Mucosa of rectum (tissue), 2 donors: ENCODE measurements around the gene EEF2K.
"Not testable (repeated sequence)": the region's sequence is repeated elsewhere in the genome, so short reads cannot be mapped to it uniquely, and the experiment has no call there.

Experiments
- H3K27ac ChIP-seq, 2 donors: one replicate each; pipeline ENCODE4 v1.7.0; 2013; ENCODE audit warnings: inconsistent platforms in 2 of 2, low read depth in 2 of 2, low read length in 2 of 2
- H3K27me3 ChIP-seq, 2 donors: one replicate each; pipeline ENCODE4 v1.7.0; 2013; ENCODE audit warnings: low read length in 2 of 2; ENCODE audit not compliant: control insufficient read depth in 2 of 2, insufficient read depth in 2 of 2
- H3K36me3 ChIP-seq, 2 donors: one replicate each; pipeline ENCODE4 v1.7.0; 2013; ENCODE audit warnings: low read length in 2 of 2; ENCODE audit not compliant: control insufficient read depth in 2 of 2, insufficient read depth in 2 of 2
- H3K4me1 ChIP-seq, 2 donors: one replicate each; pipeline ENCODE4 v1.7.0; 2013; ENCODE audit warnings: low read length in 2 of 2, mild to moderate bottlenecking in 1 of 2; ENCODE audit not compliant: control insufficient read depth in 2 of 2, insufficient read depth in 2 of 2
- H3K4me3 ChIP-seq, 2 donors: one replicate each; pipeline ENCODE4 v1.7.0; 2013; ENCODE audit warnings: low read length in 2 of 2
- H3K9ac ChIP-seq, 2 donors: one replicate each; pipeline ENCODE4 v1.7.0; 2013; ENCODE audit warnings: low read length in 2 of 2, low read depth in 1 of 2, mild to moderate bottlenecking in 1 of 2
- H3K9me3 ChIP-seq, 2 donors: one replicate each; pipeline ENCODE4 v1.7.0; 2013; ENCODE audit warnings: low read length in 2 of 2; ENCODE audit not compliant: control insufficient read depth in 2 of 2
- donor health status: healthy.
- donor health status: Normal muscosa, but diverticular disease.

The EEF2K gene

GRCh38 chr16:22206013-22206841, at the start of gene EEF2K:
EEF2K (plus strand) TSS chr16:22206278; CDS start chr16:22225730, 19,452 bp downstream.
- Histone ChIP-seq H3K4me1 (peaks cover 12 to 25% of the 10 kb centered on the region in 2 donors), H3K4me3 (peak within 1 kb of the TSS; percentile 88 to 89)

GRCh38 chr16:22161401-22161800, 44.7 kb upstream of the EEF2K start:
- H3K36me3 ChIP-seq = no peaks in the 10 kb centered on the region
- H3K9ac ChIP-seq = no peak overlapping the region
- H3K4me3 ChIP-seq = no peak overlapping the region
- H3K27me3 ChIP-seq = peaks cover 5 to 15% of the 10 kb centered on the region in 2 donors
- H3K27ac ChIP-seq = no peak overlapping the region
- no peaks in the 10 kb centered on the region for H3K4me1 ChIP-seq
- no peaks in the 10 kb centered on the region for H3K9me3 ChIP-seq

More at GRCh38 chr16:22206013-22206841, at the start of gene EEF2K:
- no peaks in the 10 kb centered on the region for H3K27me3 ChIP-seq
- no peaks in the 10 kb centered on the region for H3K9me3 ChIP-seq
- H3K36me3 ChIP-seq = peaks cover 2 to 8% of the 10 kb centered on the region in 2 donors
- peak within 1 kb of the TSS; percentile 80 to 88 for H3K27ac ChIP-seq
- H3K9ac ChIP-seq = peak within 1 kb of the TSS; percentile 74 to 75

DNA sequence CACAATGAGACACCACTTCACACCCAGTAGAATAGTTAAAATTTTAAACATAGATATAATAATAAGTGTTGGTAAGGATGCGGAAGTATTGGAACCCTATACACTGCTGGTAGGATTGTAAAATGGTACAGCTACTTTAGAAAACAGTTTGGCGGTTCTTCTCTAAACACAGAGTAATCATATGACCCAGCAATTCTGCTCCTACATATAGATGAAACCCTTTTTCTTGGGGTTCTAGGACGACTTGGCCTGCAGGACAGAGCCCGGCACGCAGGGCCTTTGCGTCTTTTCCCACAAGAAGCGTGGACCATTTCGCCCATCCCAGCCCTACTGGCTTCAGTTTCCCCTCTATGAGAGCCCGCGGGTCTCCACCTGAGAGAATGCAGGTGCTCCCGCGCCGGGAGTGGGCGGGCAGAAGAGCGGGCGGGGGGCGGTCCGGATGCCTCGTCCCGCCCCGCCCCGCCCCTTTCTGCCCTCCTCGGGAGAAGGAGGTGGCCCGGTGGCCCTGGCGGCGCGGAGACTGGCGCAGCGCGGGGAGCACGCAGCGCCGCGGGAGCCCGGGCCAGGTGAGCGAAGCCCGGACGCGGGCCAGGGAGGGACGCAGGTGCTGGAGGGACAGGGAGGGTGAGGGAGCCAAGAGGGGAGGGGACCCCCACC, 44.0 kb upstream of the EEF2K start, which contains the start of gene SDR42E2:
Gene SDR42E2, plus strand, starts transcription at position 508 of the 657 bp plus-strand sequence. CDS start 3,077 bp downstream, outside the sequence.
- no peak within 1 kb of the TSS for H3K4me3 ChIP-seq

DNA sequence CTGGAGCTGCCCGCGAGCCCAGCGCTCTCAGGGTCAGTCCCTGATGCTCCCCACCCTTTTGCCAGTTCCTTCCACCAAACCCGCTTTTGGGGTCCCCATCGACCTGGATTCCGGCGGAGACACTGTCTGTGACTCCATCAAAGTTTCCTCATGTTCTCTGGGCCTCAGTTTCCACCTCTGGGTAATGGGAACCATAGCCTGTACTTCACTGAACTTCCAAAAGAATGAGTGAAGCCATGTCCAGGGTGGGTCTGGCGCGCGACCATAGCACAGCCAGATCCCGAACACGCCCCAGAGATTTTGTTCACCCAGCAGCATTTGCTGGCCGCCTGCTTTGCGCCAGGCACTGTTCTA, 43.4 kb upstream of the EEF2K start:
- H3K4me3 ChIP-seq = no peak overlapping the region

More for the DNA sequence above, 44.0 kb upstream of the EEF2K start, which contains the start of gene SDR42E2:
- H3K27ac ChIP-seq = no peak within 1 kb of the TSS
- H3K9ac ChIP-seq = no peak within 1 kb of the TSS
- no peaks in the 10 kb centered on the region for H3K9me3 ChIP-seq
- H3K27me3 ChIP-seq = peaks cover 5 to 15% of the 10 kb centered on the region in 2 donors
- H3K4me1 ChIP-seq = no peaks in the 10 kb centered on the region
- H3K36me3 ChIP-seq = no peaks in the 10 kb centered on the region

DNA sequence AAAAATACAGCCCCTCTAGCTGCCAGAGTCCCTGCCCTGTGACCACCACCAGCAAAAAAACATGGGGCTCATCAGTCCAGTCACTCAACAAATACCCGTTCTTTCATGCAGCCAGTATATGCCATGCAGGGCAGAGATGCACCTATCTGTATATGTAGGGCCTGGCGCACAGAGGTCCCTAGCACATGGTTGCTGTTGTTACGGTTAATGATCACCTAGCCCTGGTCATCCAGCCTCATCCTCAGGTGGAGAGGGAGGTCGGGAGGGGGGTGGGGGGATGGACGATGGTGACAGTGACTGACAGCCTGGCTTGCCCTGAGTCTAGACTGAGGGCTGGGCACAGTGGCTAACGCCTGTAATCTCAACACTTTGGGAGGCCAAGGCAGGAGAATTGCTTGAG, 42.3 kb upstream of the EEF2K start:
- no peak overlapping the region for H3K27ac ChIP-seq
- no peaks in the 10 kb centered on the region for H3K9me3 ChIP-seq
- H3K36me3 ChIP-seq = no peaks in the 10 kb centered on the region
- H3K4me3 ChIP-seq = no peak overlapping the region
- H3K9ac ChIP-seq = no peak overlapping the region
- H3K4me1 ChIP-seq = no peaks in the 10 kb centered on the region
- peaks cover 5 to 15% of the 10 kb centered on the region in 2 donors for H3K27me3 ChIP-seq

More for the DNA sequence above, 43.4 kb upstream of the EEF2K start:
- H3K4me1 ChIP-seq = no peaks in the 10 kb centered on the region
- H3K27me3 ChIP-seq = peaks cover 5 to 15% of the 10 kb centered on the region in 2 donors
- H3K9me3 ChIP-seq = no peaks in the 10 kb centered on the region
- H3K36me3 ChIP-seq = no peaks in the 10 kb centered on the region
- no peak overlapping the region for H3K9ac ChIP-seq
- no peak overlapping the region for H3K27ac ChIP-seq

DNA sequence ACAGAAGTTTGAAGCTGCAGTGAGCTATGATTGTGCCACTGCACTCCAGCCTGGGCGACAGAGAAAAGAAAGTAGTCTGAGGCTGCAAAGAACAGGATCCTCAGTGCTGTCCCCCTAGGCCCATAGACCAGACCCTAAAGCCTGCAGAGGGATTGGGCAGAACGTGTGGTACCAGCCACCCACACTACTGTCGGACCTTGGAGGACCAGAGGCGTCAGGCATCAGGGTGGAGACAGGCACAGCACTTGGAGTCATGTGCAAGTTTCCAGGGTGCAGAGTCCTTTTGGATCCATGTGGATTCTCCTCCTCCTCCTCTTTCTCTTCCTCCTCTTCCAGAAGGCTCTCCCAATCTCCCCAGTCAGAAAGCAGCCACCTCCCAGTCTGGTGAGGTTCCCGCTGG, 41.6 kb upstream of the EEF2K start:
- Histone ChIP-seq H3K36me3 (no peaks in the 10 kb centered on the region), H3K4me3 (no peak overlapping the region), H3K4me1 (no peaks in the 10 kb centered on the region), H3K9me3 (no peaks in the 10 kb centered on the region), H3K9ac (no peak overlapping the region), H3K27me3 (peaks cover 5 to 15% of the 10 kb centered on the region in 2 donors), H3K27ac (no peak overlapping the region)

- Histone ChIP-seq H3K4me3 (no peak overlapping the region), H3K36me3 (no peaks in the 10 kb centered on the region), H3K9me3 (no peaks in the 10 kb centered on the region), H3K27me3 (peaks cover 5 to 13% of the 10 kb centered on the region in 2 donors), H3K27ac (no peak overlapping the region), H3K4me1 (no peaks in the 10 kb centered on the region), H3K9ac (no peak overlapping the region)
Measured at GRCh38 chr16:22165508-22166285, 40.4 kb upstream of the EEF2K start.

- H3K9ac ChIP-seq = no peak overlapping the region
- no peak overlapping the region for H3K4me3 ChIP-seq
- H3K9me3 ChIP-seq = no peaks in the 10 kb centered on the region
- H3K4me1 ChIP-seq = no peaks in the 10 kb centered on the region
- H3K36me3 ChIP-seq = no peaks in the 10 kb centered on the region
- no peak overlapping the region for H3K27ac ChIP-seq
- no peaks in the 10 kb centered on the region for H3K27me3 ChIP-seq
Measured at GRCh38 chr16:22171953-22172352, 34.1 kb upstream of the EEF2K start.

GRCh38 chr16:22172642-22173041, 33.4 kb upstream of the EEF2K start:
- H3K9ac ChIP-seq, H3K27me3 ChIP-seq, H3K27ac ChIP-seq, H3K4me3 ChIP-seq, H3K4me1 ChIP-seq, H3K36me3 ChIP-seq, H3K9me3 ChIP-seq: not testable (repeated sequence)
